ENCODE data around the gene NR4A1. TPM values are rescaled to one million over a fixed set of nuclear protein-coding genes. Genes with fewer than 3 reads are reported as not detected.

Gene NR4A1
- total RNA-seq, 1 experiment from 2014 or later, result 26.9 TPM

GRCh38 chr12:52073531-52074381, 22.5 kb downstream of the NR4A1 start:
- Mint-ChIP-seq H3K27ac (no peak overlapping the region), H3K9me3 (no peaks in the 10 kb centered on the region), H3K4me1 (peaks cover 14% of the 10 kb centered on the region), H3K36me3 (peaks cover 54% of the 10 kb centered on the region), H3K4me3 (no peak overlapping the region), H3K27me3 (ENCODE audit: low read depth) (0 out of 2 replicates have a peak, but pooled peaks cover 3% of the 10 kb centered on the region)
- ATAC-seq, result no peak
- CTCF ChIA-PET, result interaction anchor here (1.0 to 1.4 kb wide), 2 partner anchors 48 to 53 kb away, joined by 3 to 5 read pairs; no protein-coding TSS in a partner anchor
- no peak for DNase-seq (ENCODE audit: low spot score)
- TF ChIP-seq SMAD3 (CRISPR knock-in tag; IDR thresholded peaks at IDR 0.05; ENCODE audit: borderline replicate concordance), result no peak
- TF ChIP-seq JAZF1 (CRISPR knock-in tag; IDR thresholded peaks at IDR 0.05), result no peak
- TF ChIP-seq MXD4 (CRISPR knock-in tag; IDR thresholded peaks at IDR 0.05; ENCODE audit: borderline replicate concordance), result no peak
- no peak for TF ChIP-seq FOXJ3 (CRISPR knock-in tag; IDR thresholded peaks at IDR 0.05; ENCODE audit: borderline replicate concordance)
- TF ChIP-seq MAX (CRISPR knock-in tag; IDR thresholded peaks at IDR 0.05), result no peak
- TF ChIP-seq ESRRA (CRISPR knock-in tag; IDR thresholded peaks at IDR 0.05; ENCODE audit: borderline replicate concordance), result no peak
- no peak for TF ChIP-seq SOX15 (CRISPR knock-in tag; IDR thresholded peaks at IDR 0.05)
- TF ChIP-seq ZNF121 (CRISPR knock-in tag; IDR thresholded peaks at IDR 0.05), result no peak
- TF ChIP-seq ETV6 (CRISPR knock-in tag; IDR thresholded peaks at IDR 0.05), result no peak
- POLR2A ChIA-PET, result interaction anchor here (0.6 kb wide), 1 partner anchor 45 kb away, joined by 3 read pairs; no protein-coding TSS in a partner anchor

- TF ChIP-seq KAT7 (CRISPR knock-in tag; IDR thresholded peaks at IDR 0.05; ENCODE audit: borderline replicate concordance) (no peak), GABPB1 (CRISPR knock-in tag; IDR thresholded peaks at IDR 0.05) (no peak), FOXJ3 (CRISPR knock-in tag; IDR thresholded peaks at IDR 0.05; ENCODE audit: borderline replicate concordance) (no peak), ELF4 (CRISPR knock-in tag; IDR thresholded peaks at IDR 0.05; ENCODE audit: low read depth) (no peak), ZNF396 (CRISPR knock-in tag; IDR thresholded peaks at IDR 0.05; ENCODE audit: borderline replicate concordance) (no peak), PREB (CRISPR knock-in tag; IDR thresholded peaks at IDR 0.05; ENCODE audit: borderline replicate concordance) (no peak), CTCF (IDR thresholded peaks at IDR 0.05) (no peak), CREM (CRISPR knock-in tag; IDR thresholded peaks at IDR 0.05) (no peak), FOXK1 (CRISPR knock-in tag; IDR thresholded peaks at IDR 0.05) (no peak), ZNF425 (CRISPR knock-in tag; conservative IDR thresholded peaks at IDR 0.05) (no peak), E2F4 (CRISPR knock-in tag; IDR thresholded peaks at IDR 0.05; ENCODE audit: borderline replicate concordance, low read depth) (no peak), NFE2L1 (CRISPR knock-in tag; IDR thresholded peaks at IDR 0.05) (no peak), RELA (CRISPR knock-in tag; IDR thresholded peaks at IDR 0.05; ENCODE audit: borderline replicate concordance) (no peak), IRF2 (CRISPR knock-in tag; IDR thresholded peaks at IDR 0.05; ENCODE audit: borderline replicate concordance, low read depth) (no peak), NFATC4 (CRISPR knock-in tag; IDR thresholded peaks at IDR 0.05) (no peak)
- DNase-seq (ENCODE audit: low spot score) (no peak), ATAC-seq (no peak)
- no peak overlapping the region for H3K27ac Mint-ChIP-seq
- no peaks in the 10 kb centered on the region for H3K27me3 Mint-ChIP-seq (ENCODE audit: low read depth)
- peaks cover 14% of the 10 kb centered on the region for H3K4me1 Mint-ChIP-seq
- CTCF ChIA-PET, result interaction anchor here (3.9 kb wide), 1 partner anchor 50 kb away, joined by 15 read pairs; no protein-coding TSS in a partner anchor
- H3K4me3 Mint-ChIP-seq, result no peak overlapping the region
- H3K36me3 Mint-ChIP-seq, result peaks cover 54% of the 10 kb centered on the region
- no peaks in the 10 kb centered on the region for H3K9me3 Mint-ChIP-seq
- POLR2A ChIA-PET, result no interaction called here
These were observed 23.9 kb downstream of the NR4A1 start for GRCh38 chr12:52074971-52075724.
